Activated CD4-positive, alpha-beta T cell treated with anti-CD3 and anti-CD28 coated beads, Interleukin-2, amount 50 U/mL, for 1 hour (primary cell): ENCODE measurements around the gene ALK.

ENCODE experiments used
- DNase-seq: peaks from one replicate; pipeline ENCODE4 v3.0.0-alpha.2; 2020

The ALK gene

DNA sequence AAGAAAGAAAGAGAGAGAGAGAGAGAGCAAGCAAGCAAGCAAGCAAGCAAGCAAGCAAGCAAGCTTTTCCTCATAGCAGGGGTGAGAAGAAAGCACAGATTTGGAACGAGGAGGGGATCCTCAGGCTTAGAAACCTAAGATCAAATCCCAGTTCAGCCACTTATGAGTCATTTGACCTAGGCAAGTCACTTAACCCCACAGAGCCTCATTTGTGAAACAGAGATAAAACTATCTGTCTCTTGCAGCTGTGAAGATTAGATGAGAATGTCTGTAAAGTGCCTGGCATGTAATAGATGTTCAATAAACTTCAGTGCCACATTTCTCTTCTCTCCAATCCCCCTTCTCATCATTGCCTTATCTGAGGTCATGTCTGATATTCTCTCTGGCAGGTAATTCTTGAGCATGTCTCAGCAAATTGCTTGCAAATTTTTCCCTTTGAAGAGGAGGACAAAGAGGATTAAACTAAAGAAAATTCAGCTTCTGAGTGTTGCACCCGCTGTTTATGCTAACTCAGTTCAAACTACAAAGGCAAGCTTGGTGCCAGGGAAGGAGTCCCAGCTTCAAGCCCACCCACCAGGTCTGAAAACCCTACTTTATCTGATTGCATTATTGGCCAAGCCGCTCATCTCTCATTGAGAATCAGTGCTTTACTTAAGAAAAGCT lies 20.3 kb downstream of the ALK start:
- no peak for DNase-seq

DNA sequence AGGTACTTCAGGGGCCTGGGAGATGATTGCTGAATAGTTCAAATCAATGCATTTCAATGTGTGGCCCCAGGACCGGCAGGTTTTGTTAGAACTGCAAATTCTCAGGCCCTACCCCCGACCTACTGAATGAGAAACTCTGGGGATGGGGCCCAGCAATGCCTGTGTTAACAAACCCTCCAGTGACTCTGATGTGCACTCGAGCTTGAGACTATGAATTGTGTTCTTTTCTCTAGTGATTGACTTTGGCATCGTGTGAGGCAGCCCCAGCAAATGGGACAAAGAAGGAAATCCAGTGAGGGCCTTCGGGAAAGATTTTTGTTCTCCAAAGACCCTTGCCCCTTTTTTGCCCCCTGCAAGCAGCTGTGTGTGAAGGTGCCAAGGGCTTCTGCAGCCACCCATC lies 22.4 kb downstream of the ALK start:
- no peak for DNase-seq

- no peak for DNase-seq
These were observed 26.4 kb downstream of the ALK start for GRCh38 chr2:29894822-29895614.

DNA sequence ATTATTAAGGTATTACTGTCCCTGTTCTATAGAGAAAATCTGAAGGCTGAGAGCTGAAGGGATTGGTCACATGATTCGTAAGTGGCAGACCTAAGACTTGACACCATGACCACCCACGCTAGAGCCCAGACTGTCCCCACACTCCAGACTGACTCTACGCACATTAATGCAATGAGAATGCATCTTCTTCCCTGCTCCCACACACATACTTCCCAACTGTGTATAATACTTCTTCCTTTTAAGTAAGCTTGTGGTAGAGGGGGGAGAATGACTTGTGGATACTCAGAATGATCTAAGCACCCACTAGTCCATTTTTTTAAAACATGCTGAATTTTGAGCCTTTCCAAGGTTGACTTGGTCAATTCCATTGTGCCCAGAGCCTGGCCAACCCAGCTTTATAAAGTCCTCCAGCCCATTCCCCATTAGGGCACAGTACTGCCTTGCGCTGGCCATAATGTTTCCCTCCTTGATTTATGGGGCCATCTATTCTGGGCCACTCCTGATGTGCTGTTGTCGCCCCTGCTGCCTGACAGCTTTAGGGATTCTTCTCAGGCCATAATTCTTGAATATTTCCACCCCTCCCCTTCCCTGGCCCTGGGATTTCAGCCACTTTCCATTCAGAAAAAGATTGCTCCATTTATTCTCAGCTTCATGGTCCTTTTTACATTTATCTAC lies 28.7 kb downstream of the ALK start:
- no peak for DNase-seq

DNA sequence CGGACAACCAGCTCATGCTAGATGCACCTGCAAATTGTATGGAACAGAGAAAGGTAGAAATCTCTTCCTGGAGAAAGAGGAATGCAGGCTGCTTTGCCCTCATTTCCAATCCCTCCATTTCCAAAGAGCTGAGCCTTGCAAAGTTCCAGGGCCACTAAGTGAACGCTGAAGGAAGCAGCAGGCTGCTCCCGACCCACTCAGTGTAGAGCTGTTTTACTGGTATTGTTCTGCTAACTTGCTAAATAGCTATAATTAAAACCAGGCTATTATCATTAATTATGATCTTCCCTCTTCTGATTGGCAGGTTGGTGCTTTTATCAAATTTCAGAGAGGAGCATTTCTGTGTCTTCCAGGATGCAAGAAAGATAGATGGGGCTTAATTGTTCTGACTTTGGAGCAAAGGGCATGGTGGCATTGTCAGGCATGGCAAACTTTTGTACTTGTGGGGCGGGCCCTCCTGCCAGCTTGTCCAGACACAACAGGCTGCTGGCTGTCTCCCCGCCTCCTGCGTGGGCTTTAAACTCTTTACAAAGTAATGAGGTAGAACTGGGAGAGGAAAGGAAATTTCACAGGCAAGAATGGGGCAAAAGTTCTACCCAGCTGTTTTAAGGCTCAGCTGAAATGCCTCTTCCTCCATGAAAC lies 40.2 kb downstream of the ALK start:
- DNase-seq: no peak

DNA sequence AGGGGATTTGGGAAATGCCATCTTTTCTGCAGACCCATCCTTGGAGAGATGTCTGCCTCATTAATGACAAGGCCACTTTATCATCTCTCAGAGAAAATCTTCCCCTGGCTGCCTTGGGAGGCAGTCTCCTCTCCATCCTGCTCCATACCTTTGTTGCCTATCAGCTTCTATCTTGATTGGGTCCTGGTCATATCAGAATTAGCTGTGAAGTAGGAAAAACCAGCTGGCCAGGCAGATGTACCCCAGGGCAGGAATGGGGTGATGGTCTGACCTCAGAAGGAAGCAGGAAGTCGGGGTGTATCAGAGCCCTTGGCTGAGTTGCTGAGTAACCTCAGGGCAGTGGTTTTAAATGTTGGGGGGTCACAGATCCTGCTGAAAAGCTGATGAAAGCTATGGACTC lies 41.3 kb downstream of the ALK start:
- no peak for DNase-seq

DNA sequence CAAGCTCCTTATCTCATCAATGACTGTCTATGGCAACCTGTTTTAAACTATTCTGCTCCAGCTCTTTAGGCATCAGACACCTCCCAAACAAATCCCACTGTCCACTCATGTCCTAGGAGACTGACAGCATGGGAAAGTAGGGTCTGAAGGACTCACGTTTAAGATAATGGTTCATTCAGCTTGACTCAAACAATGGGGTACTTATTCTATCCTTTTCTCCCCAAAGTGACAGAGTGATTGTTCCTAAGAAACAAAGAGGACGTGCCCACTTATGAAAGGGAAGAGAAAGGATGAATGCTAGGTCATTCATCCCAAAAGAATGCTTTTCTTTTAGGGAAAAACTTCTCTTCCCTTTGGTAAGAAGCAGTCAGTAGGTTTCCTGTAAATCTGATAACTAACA lies 41.9 kb downstream of the ALK start:
- no peak for DNase-seq

GRCh38 chr2:29878898-29879297 lies 42.5 kb downstream of the ALK start:
- no peak for DNase-seq

DNA sequence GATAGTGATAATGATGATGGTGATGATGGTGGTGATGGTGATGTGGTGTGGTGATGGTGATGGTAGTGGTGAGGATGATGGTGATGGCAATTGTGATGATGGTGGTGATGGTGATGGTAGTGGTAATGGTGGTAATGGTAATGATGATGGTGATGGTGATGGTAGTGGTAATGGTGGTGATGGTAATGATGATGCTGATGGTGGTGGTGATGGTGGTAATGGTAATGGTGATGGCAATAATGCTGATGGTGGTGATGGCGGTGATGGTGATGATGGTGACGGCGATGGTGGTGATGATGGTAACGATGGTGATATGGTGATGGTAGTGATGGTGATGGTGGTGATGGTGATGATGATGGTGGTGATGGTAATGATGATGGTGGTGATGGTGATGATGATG lies 45.0 kb downstream of the ALK start:
- DNase-seq: no peak

GRCh38 chr2:29874745-29875144 lies 46.6 kb downstream of the ALK start:
- DNase-seq: no peak

- DNase-seq: no peak
These were observed 48.5 kb downstream of the ALK start for GRCh38 chr2:29872870-29873269.

DNA sequence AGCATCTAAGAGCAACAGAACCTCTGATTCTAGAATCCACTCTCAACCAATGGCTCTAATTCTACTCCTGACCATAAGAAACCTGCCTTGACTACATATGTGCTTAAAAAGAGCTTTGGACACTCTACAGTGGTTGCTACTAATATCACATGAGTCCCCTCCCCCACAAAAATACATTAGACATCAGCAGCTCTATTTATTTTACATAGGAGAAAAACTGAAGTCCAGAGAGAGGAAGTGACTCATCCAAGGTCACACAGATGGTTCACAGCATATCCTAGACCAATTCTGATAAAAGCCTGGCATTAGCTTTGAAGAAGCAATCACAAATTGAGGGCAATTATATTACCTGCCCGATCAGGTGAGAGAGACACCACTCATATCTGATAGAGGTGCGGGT lies 49.8 kb downstream of the ALK start:
- DNase-seq: no peak

GRCh38 chr2:29865512-29865911 lies 55.9 kb downstream of the ALK start:
- no peak for DNase-seq

- DNase-seq: no peak
These were observed 56.4 kb downstream of the ALK start for GRCh38 chr2:29864988-29865387.

DNA sequence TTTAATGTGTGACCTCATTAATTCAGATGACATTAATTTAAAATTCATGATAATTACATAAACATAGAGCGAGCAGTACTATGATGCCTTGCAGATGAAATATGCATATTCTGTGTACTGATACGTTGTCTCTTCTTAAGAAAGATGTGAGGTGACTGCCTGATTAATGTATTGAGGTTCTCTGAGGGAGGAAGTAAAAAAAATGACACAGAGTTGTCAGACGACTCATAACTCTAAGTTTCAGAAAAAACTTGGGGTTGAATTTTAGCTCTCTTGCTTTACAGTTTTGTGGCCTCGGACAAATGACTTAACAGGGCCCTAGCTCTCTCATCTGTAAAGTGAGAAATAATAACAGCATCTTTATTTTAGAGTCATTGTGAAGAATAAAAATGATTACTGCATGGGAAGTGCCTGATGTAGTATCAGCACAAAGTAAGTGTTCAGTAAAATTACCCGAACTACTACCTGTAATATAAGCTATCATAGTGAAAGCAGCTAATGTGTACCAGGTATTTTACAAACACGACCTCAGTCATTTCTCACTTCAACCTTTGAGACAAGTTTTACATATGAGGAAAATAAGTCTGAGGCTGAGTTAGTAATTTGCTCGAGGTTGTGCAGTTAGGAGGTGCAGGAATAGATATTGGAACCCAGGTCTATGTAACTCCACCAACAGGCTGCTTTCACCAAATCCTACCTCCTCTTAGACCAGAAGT lies 65.3 kb downstream of the ALK start:
- no peak for DNase-seq

DNA sequence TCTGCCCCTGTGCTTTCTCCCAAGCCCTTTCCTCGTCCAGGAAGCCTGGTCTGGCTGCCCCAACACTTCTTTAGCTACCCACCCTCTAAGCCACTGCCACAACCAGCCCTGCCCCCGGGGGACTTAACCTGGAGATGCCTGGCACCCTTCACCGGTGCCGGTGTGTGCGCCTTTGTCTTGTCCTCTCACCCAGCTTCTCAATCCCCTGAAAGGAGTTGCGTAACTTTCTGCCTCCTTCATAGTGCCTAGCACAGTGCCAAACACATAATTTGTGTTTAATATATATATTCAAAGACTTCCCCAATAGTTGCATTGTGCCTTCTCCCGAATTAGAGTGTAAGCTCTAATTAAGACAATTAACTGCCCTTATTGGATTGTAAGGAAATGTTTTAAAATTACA lies 70.6 kb downstream of the ALK start:
- no peak for DNase-seq

- DNase-seq: no peak
These were observed 72.6 kb downstream of the ALK start for GRCh38 chr2:29848566-29849310.

DNA sequence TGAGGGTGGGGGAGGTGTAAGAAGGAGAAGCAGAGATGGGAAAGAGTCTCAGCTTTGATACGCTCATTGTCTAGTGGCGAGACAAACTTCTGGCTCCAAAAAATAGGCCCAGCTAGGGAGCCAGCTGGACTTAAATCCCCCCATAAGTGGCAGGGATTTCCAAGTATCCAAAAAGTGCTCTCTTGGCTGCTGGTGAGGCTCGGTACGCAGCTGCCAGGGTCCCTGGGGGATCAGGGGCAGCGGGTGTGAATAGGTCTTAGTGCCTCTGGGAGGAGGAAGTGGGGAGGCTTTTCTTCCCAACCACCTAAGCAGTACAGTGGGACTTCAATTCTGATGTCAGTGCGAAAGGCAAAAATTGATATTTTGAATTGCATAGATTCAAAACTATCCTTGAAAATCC lies 73.5 kb downstream of the ALK start:
- DNase-seq: no peak

DNA sequence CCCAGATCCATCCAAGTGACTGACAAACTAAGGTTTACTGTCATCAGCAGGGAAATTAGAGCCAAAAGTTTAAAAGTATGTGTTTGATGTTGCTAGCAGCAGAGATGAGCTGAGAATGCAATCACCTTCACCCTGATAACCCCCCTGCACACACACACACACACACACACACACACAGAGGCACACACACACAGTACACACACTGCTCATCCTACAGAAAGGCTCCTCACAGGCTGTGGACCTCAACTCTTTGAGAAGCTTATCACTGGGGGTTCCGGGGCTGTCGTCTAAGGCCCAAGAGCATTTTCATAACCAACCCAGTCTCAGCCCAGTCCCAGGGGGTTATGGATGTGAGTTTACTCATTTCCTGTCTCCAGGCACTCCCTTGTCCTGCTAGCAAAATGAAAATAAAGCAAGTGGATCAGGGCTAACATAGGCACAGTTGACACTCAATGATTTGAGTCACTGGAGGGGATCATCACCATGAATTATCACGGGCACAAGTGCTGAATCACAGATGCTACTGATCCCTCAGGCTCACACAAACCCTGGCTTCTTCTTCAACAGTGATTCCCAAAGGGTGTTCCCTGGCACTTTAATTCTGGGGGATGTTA lies 76.6 kb downstream of the ALK start:
- no peak for DNase-seq

- DNase-seq: no peak
These were observed 79.9 kb downstream of the ALK start for GRCh38 chr2:29841386-29842004.

- DNase-seq: no peak
These were observed 82.1 kb downstream of the ALK start for GRCh38 chr2:29839306-29839705.
